BJ (cell line): Measurements from ENCODE around the gene ZMYND8. TPM values are rescaled to one million over a fixed set of nuclear protein-coding genes. Genes with fewer than 3 reads are reported as not detected.
A peak's percentile ranks its signal among the peaks of the same experiment; 100 is the strongest.

Experiments
- CTCF ChIA-PET: fragments of 350-600 bp; formaldehyde crosslinking; extraction: SDS; loops from one replicate; lab custom pipeline; 2021; ENCODE audit warnings: antibody characterized with exemption, inconsistent platforms; lab: Yijun Ruan, JAX
- POLR2A ChIA-PET: fragments of 300-600 bp; sonication (Branson Sonifier 250); formaldehyde crosslinking; extraction: SDS; loops from one replicate; lab custom pipeline; 2021; ENCODE audit warnings: antibody characterized with exemption; lab: Charles Lee
- DNase-seq: peaks from one replicate; pipeline ENCODE4 v3.0.0-alpha.2; 2011; ENCODE audit warnings: low read depth
- H3K27me3 ChIP-seq: 2 replicates; pipeline ENCODE4 v1.6.0; 2011; ENCODE audit warnings: low read length; ENCODE audit not compliant: control insufficient read depth, insufficient read depth
- H3K36me3 ChIP-seq: 2 replicates; pipeline ENCODE4 v1.5.1; 2011; ENCODE audit warnings: low read length; ENCODE audit not compliant: control insufficient read depth, insufficient read depth
- H3K4me3 ChIP-seq: 2 replicates; pipeline ENCODE4 v1.5.1; 2011; ENCODE audit warnings: low read depth, mild to moderate bottlenecking, control low read depth, low read length
- CTCF ChIP-seq: IDR thresholded peaks from 2 replicates; pipeline ENCODE4 v1.5.1; 2011; ENCODE audit warnings: low read depth, mild to moderate bottlenecking, control low read depth, inconsistent platforms, low read length, moderate library complexity; ENCODE audit not compliant: insufficient read depth
- polyA plus RNA-seq: library from polyadenylated mRNA; depleted of rRNA; stranded (reverse); fragments of >200 nt; gene quantifications from 2 replicates; pipeline ENCODE4 v1.2.3, GENCODE V29; 2011

Gene ZMYND8
- polyA plus RNA-seq, 1 experiment: 12.7 TPM

GRCh38 chr20:47306755-47307370 lies 49.6 kb downstream of the ZMYND8 start:
- DNase-seq: no peak
- POLR2A ChIA-PET: no interaction called here
- peaks cover 6% of the 10 kb centered on the region; the same call in 1 of the 2 replicates for H3K36me3 ChIP-seq
- no peak for TF ChIP-seq CTCF
- no peak overlapping the region for H3K4me3 ChIP-seq
- H3K27me3 ChIP-seq: no peaks in the 10 kb centered on the region
- CTCF ChIA-PET: interaction anchor here (0.5 to 0.6 kb wide), 2 partner anchors 10 to 159 kb away, joined by 3 read pairs; no protein-coding TSS in a partner anchor

- ChIA-PET POLR2A (no interaction called here), CTCF (interaction anchor here (0.5 kb wide), 1 partner anchor 9 kb away, joined by 3 read pairs; no protein-coding TSS in a partner anchor)
- H3K27me3 ChIP-seq: no peaks in the 10 kb centered on the region
- H3K36me3 ChIP-seq: peaks cover 4% of the 10 kb centered on the region; the same call in 1 of the 2 replicates
- H3K4me3 ChIP-seq: no peak overlapping the region
- no peak for DNase-seq
- TF ChIP-seq CTCF: no peak
Measured at GRCh38 chr20:47306095-47306494, 50.4 kb downstream of the ZMYND8 start.

- DNase-seq: no peak
- TF ChIP-seq CTCF: no peak
- H3K27me3 ChIP-seq: no peaks in the 10 kb centered on the region
- CTCF ChIA-PET: no interaction called here
- POLR2A ChIA-PET: no interaction called here
- H3K36me3 ChIP-seq: peaks cover 4% of the 10 kb centered on the region; the same call in 1 of the 2 replicates
- H3K4me3 ChIP-seq: no peak overlapping the region
Measured at GRCh38 chr20:47305667-47306066, 50.8 kb downstream of the ZMYND8 start.

- no peaks in the 10 kb centered on the region for H3K27me3 ChIP-seq
- POLR2A ChIA-PET: no interaction called here
- H3K4me3 ChIP-seq: no peak overlapping the region
- CTCF ChIA-PET: interaction anchor here (0.6 to 2.2 kb wide), 9 partner anchors 12 to 236 kb away, joined by 3 to 7 read pairs (median 4); no protein-coding TSS in a partner anchor
- peak; percentile 31 for DNase-seq
- TF ChIP-seq CTCF: peak; percentile 43
- peaks cover 4% of the 10 kb centered on the region; the same call in 1 of the 2 replicates for H3K36me3 ChIP-seq
Measured at GRCh38 chr20:47304287-47304686, 52.2 kb downstream of the ZMYND8 start.

- no peak for TF ChIP-seq CTCF
Measured at GRCh38 chr20:47303736-47304135, 52.8 kb downstream of the ZMYND8 start.

More at GRCh38 chr20:47303736-47304135, 52.8 kb downstream of the ZMYND8 start:
- peaks cover 4% of the 10 kb centered on the region; the same call in 1 of the 2 replicates for H3K36me3 ChIP-seq
- DNase-seq: no peak
- ChIA-PET POLR2A (no interaction called here), CTCF (interaction anchor here (0.9 to 2.2 kb wide), 10 partner anchors 10 to 80 kb away, joined by 3 to 7 read pairs (median 4); no protein-coding TSS in a partner anchor)
- H3K4me3 ChIP-seq: no peak overlapping the region
- H3K27me3 ChIP-seq: no peaks in the 10 kb centered on the region
